ENCODE results near the gene SAT1. TPM values are rescaled to one million over a fixed set of nuclear protein-coding genes. Genes with fewer than 3 reads are reported as not detected.

Gene SAT1
- total and polyA plus RNA-seq, 10 of the 15 experiments (the other 5 are each of a cell fraction or from before 2014, with no cell fraction given), result 42.2 to 234 (median 60.4) TPM

DNA sequence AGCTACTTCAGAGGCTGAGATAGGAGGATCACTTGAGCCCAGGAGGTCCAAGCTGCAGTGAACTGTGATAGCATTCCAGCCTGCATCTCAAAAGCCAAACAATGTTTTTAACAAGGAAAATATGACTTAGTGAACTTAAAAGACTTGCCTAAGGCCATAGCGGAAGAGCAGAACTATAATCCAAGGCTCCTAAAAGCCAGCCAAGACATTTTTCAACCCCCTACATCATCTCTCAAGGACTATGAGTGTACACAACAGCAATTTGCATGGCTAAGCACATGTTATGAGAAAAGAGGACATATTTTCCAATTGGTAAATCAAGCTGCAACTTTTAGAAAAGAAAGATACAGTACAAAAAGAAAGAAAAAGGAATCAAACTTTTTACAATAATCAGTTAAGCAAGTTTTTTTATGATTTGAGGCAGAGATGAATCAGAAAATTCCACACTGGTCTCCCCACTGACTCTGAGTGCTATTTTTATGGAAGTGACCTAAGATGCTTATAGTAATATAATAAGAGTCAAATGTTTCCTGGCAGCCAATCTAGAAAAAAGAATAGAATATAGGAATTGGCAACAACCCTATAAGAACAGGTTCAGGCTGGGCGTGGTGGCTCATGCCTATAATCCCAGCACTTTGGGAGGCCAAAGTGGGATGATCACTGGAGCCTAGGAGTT is 30.1 kb upstream of the SAT1 start:
- TF ChIP-seq FOXK2 (IDR thresholded peaks at IDR 0.05) (no peak), REST (IDR thresholded peaks at IDR 0.05; ENCODE audit: low read depth, low read length) (no peak), MYC (IDR thresholded peaks at IDR 0.05; ENCODE audit: insufficient read depth, insufficient read length, insufficient replicate concordance, low read length, severe bottlenecking) (no peak), HCFC1 (IDR thresholded peaks at IDR 0.05; ENCODE audit: low read length) (no peak)
- Histone ChIP-seq H3K9me3 (replicated peaks; ENCODE audit: control insufficient read depth, insufficient read depth, low read length) (no peaks in the 10 kb centered on the region), H3K27me3 (replicated peaks in 1 of 2; ENCODE audit: control insufficient read depth in 2 of 2, insufficient read depth in 2 of 2, low read length in 1 of 2) (no peaks in the 10 kb centered on the region), H3K4me2 (ENCODE audit: control insufficient read depth, insufficient read depth) (no peak overlapping the region), H3K4me1 (ENCODE audit: control insufficient read depth, insufficient read depth, low read length) (no peaks in the 10 kb centered on the region), H3K9ac (ENCODE audit: control insufficient read depth, insufficient read depth, low read length) (no peak overlapping the region), H3K79me2 (ENCODE audit: control insufficient read depth, insufficient read depth, low read length) (no peaks in the 10 kb centered on the region), H4K20me1 (ENCODE audit: control insufficient read depth, insufficient read depth) (no peaks in the 10 kb centered on the region), H3K36me3 (ENCODE audit: control insufficient read depth in 2 of 2, insufficient read depth in 2 of 2, low read length in 1 of 2) (no peaks in the 10 kb centered on the region), H2AFZ (ENCODE audit: control insufficient read depth, low read depth, low read length) (no peak overlapping the region), H3K27ac (ENCODE audit: control insufficient read depth, insufficient read depth) (no peak overlapping the region), H3K4me3 (no peak overlapping the region)
- no peak for FAIRE-seq
- ChIA-PET CTCF (interaction anchor here (1.4 to 1.6 kb wide), 2 partner anchors 30 to 149 kb away, joined by 4 to 12 read pairs; no protein-coding TSS in a partner anchor), POLR2A (interaction anchor here (0.7 kb wide), 1 partner anchor 716 kb away, joined by 5 read pairs; no protein-coding TSS in a partner anchor), SMC1A (ENCODE audit: uncharacterized antibody, unreplicated experiment) (interaction anchor here (4.1 kb wide), 1 partner anchor 149 kb away, joined by 13 read pairs; no protein-coding TSS in a partner anchor), RAD21 (ENCODE audit: unreplicated experiment) (interaction anchor here (1.6 kb wide), 1 partner anchor 149 kb away, joined by 6 read pairs; no protein-coding TSS in a partner anchor)
- WGBS (ENCODE audit: insufficient coverage, insufficient replicate concordance, low lambda C conversion rate, missing lambda C conversion rate), result 69% methylated on average over 2 of the region's 2 CpGs
- BruUV-seq (replicated peaks), result no TSS peak
- ATAC-seq, result no peak
- in situ Hi-C loops (cut with MboI) (loop anchor here (10.0 kb wide), 1 partner anchor 152 kb away; the partner anchor contains the start of genes APOO and CXorf58), intact Hi-C loops (cut with micrococcal nuclease; ENCODE audit: unreplicated experiment) (no loop called here)
- DNase-seq (ENCODE audit: low read depth, low spot score), result no peak
